Measurements from ENCODE around the gene GRIK4. TPM values are rescaled to one million over a fixed set of nuclear protein-coding genes. Genes with fewer than 3 reads are reported as not detected.

The GRIK4 gene
- total and polyA plus RNA-seq, 2 donors (not counting 1 experiment from before 2014, with no cell fraction given) = 0.12 to 0.27 TPM

GRCh38 chr11:120752668-120753067 lies 241.1 kb downstream of the GRIK4 start:
- WGBS (ENCODE audit: insufficient coverage) = 82% methylated on average over 7 of the region's 7 CpGs
- DNase-seq (no peak), ATAC-seq (ENCODE audit: low read depth) (no peak)
- Histone ChIP-seq H3K4me2 (replicated peaks; ENCODE audit: low read depth, low read length, poor library complexity, severe bottlenecking) (no peak overlapping the region), H3K36me3 (replicated peaks in 1 of 2; ENCODE audit: control extremely low read depth in 1 of 2, control insufficient read depth in 1 of 2, extremely low read depth in 1 of 2, insufficient read depth in 2 of 2, low read length in 1 of 2) (no peaks in the 10 kb centered on the region), H3K27me3 (replicated peaks in 1 of 4; ENCODE audit: control extremely low read depth in 1 of 4, control insufficient read depth in 3 of 4, insufficient read depth in 4 of 4, low read length in 3 of 4) (peaks cover 0 to 3% (median 0%) of the 10 kb centered on the region in 4 experiments), H3K79me2 (ENCODE audit: control insufficient read depth, insufficient read depth, low read length) (no peaks in the 10 kb centered on the region), H3K9me3 (ENCODE audit: control extremely low read depth in 1 of 3, control insufficient read depth in 2 of 3, insufficient read depth in 1 of 3, low read length in 2 of 3) (peaks cover 0 to 3% (median 0%) of the 10 kb centered on the region in 3 donors), H3K4me1 (ENCODE audit: control insufficient read depth in 2 of 2, insufficient read depth in 2 of 2, low read length in 2 of 2) (no peaks in the 10 kb centered on the region), H3K27ac (ENCODE audit: low read length in 2 of 2) (no peak overlapping the region), H4K20me1 (ENCODE audit: control insufficient read depth, insufficient read depth, low read length, poor library complexity, severe bottlenecking) (no peaks in the 10 kb centered on the region), H3K4me3 (ENCODE audit: control extremely low read depth in 1 of 5, extremely low read depth in 1 of 5, insufficient read depth in 1 of 5, low read depth in 2 of 5, low read length in 4 of 5) (no peak overlapping the region), H3K9ac (ENCODE audit: low read length) (no peak overlapping the region), H2AFZ (ENCODE audit: insufficient read depth, low read depth, low read length, poor library complexity, severe bottlenecking) (no peak overlapping the region)
- CTCF ChIA-PET = interaction anchor here (0.6 kb wide), 1 partner anchor 359 kb away, joined by 4 read pairs; no protein-coding TSS in a partner anchor
- Mint-ChIP-seq H3K9me3 (ENCODE audit: insufficient read depth) (no peaks in the 10 kb centered on the region), H3K4me1 (no peaks in the 10 kb centered on the region), H3K27me3 (peaks cover 14% of the 10 kb centered on the region), H3K27ac (no peak overlapping the region), H3K4me3 (no peak overlapping the region)
- intact Hi-C loops (cut with micrococcal nuclease) = no loop called here
- TF ChIP-seq CTCF (IDR thresholded peaks at IDR 0.05) (no peak), EZH2 (IDR thresholded peaks at IDR 0.05; ENCODE audit: borderline replicate concordance, insufficient read depth, low read depth, low read length, poor library complexity, severe bottlenecking) (no peak)
- POLR2A ChIA-PET = no interaction called here

GRCh38 chr11:120756931-120757330 lies 245.4 kb downstream of the GRIK4 start:
- no peak overlapping the region for H3K27ac ChIP-seq (ENCODE audit: low read length in 2 of 2)
- no peak overlapping the region for H3K4me3 Mint-ChIP-seq
- ATAC-seq (ENCODE audit: low read depth) = no peak
- no peaks in the 10 kb centered on the region for H3K36me3 ChIP-seq (replicated peaks in 1 of 2; ENCODE audit: control extremely low read depth in 1 of 2, control insufficient read depth in 1 of 2, extremely low read depth in 1 of 2, insufficient read depth in 2 of 2, low read length in 1 of 2)
- H3K27me3 Mint-ChIP-seq = peaks cover 4% of the 10 kb centered on the region
- intact Hi-C loops (cut with micrococcal nuclease) = no loop called here
- WGBS (ENCODE audit: insufficient coverage) = 91% methylated on average over 3 of the region's 3 CpGs
- no peak overlapping the region for H3K9ac ChIP-seq (ENCODE audit: low read length)
- peaks cover 0 to 3% (median 0%) of the 10 kb centered on the region in 4 experiments for H3K27me3 ChIP-seq (replicated peaks in 1 of 4; ENCODE audit: control extremely low read depth in 1 of 4, control insufficient read depth in 3 of 4, insufficient read depth in 4 of 4, low read length in 3 of 4)
- H3K4me1 ChIP-seq (ENCODE audit: control insufficient read depth in 2 of 2, insufficient read depth in 2 of 2, low read length in 2 of 2) = no peaks in the 10 kb centered on the region
- TF ChIP-seq EZH2 (IDR thresholded peaks at IDR 0.05; ENCODE audit: borderline replicate concordance, insufficient read depth, low read depth, low read length, poor library complexity, severe bottlenecking) (no peak), CTCF (IDR thresholded peaks at IDR 0.05) (no peak)
- H3K9me3 ChIP-seq (ENCODE audit: control extremely low read depth in 1 of 3, control insufficient read depth in 2 of 3, insufficient read depth in 1 of 3, low read length in 2 of 3) = peaks cover 0 to 3% (median 0%) of the 10 kb centered on the region in 3 donors
- H2AFZ ChIP-seq (ENCODE audit: insufficient read depth, low read depth, low read length, poor library complexity, severe bottlenecking) = no peak overlapping the region
- H3K9me3 Mint-ChIP-seq (ENCODE audit: insufficient read depth) = no peaks in the 10 kb centered on the region
- H3K79me2 ChIP-seq (ENCODE audit: control insufficient read depth, insufficient read depth, low read length) = no peaks in the 10 kb centered on the region
- H3K4me2 ChIP-seq (replicated peaks; ENCODE audit: low read depth, low read length, poor library complexity, severe bottlenecking) = no peak overlapping the region
- no peaks in the 10 kb centered on the region for H3K4me1 Mint-ChIP-seq
- no peaks in the 10 kb centered on the region for H4K20me1 ChIP-seq (ENCODE audit: control insufficient read depth, insufficient read depth, low read length, poor library complexity, severe bottlenecking)
- no peak for DNase-seq
- H3K4me3 ChIP-seq (ENCODE audit: control extremely low read depth in 1 of 5, extremely low read depth in 1 of 5, insufficient read depth in 1 of 5, low read depth in 2 of 5, low read length in 4 of 5) = no peak overlapping the region
- POLR2A ChIA-PET = no interaction called here
- CTCF ChIA-PET = no interaction called here
- H3K27ac Mint-ChIP-seq = no peak overlapping the region
